Measurements from ENCODE around the gene MDGA2.

MDGA2 gene

GRCh38 chr14:47065326-47065725, 610.1 kb downstream of the MDGA2 start:
- Histone ChIP-seq H3K4me1 (ENCODE audit: control insufficient read depth, insufficient read depth, low read length) (peaks cover 12% of the 10 kb centered on the region), H3K27me3 (ENCODE audit: control insufficient read depth, insufficient read depth, low read length) (no peaks in the 10 kb centered on the region), H3K9me3 (ENCODE audit: control insufficient read depth, insufficient read depth, low read length) (no peaks in the 10 kb centered on the region), H3K4me3 (ENCODE audit: low read depth, low read length) (no peak overlapping the region), H3K9ac (ENCODE audit: low read depth, low read length) (no peak overlapping the region), H3K36me3 (ENCODE audit: control insufficient read depth, insufficient read depth, low read length) (no peaks in the 10 kb centered on the region), H3K27ac (ENCODE audit: low read depth, low read length) (no peak overlapping the region)

- no peaks in the 10 kb centered on the region for H3K27me3 ChIP-seq (ENCODE audit: control insufficient read depth, insufficient read depth, low read length)
- no peak overlapping the region for H3K27ac ChIP-seq (ENCODE audit: low read depth, low read length)
- H3K4me3 ChIP-seq (ENCODE audit: low read depth, low read length): no peak overlapping the region
- peaks cover 4% of the 10 kb centered on the region; the same call in 1 of the 2 replicates for H3K4me1 ChIP-seq (ENCODE audit: control insufficient read depth, insufficient read depth, low read length)
- no peaks in the 10 kb centered on the region for H3K9me3 ChIP-seq (ENCODE audit: control insufficient read depth, insufficient read depth, low read length)
- no peak overlapping the region for H3K9ac ChIP-seq (ENCODE audit: low read depth, low read length)
- H3K36me3 ChIP-seq (ENCODE audit: control insufficient read depth, insufficient read depth, low read length): no peaks in the 10 kb centered on the region
Observed at GRCh38 chr14:47060050-47060449, 615.4 kb downstream of the MDGA2 start.

GRCh38 chr14:47057364-47057763, 618.0 kb downstream of the MDGA2 start:
- H3K27ac ChIP-seq (ENCODE audit: low read depth, low read length): no peak overlapping the region
- no peaks in the 10 kb centered on the region for H3K27me3 ChIP-seq (ENCODE audit: control insufficient read depth, insufficient read depth, low read length)
- no peak overlapping the region for H3K9ac ChIP-seq (ENCODE audit: low read depth, low read length)
- H3K9me3 ChIP-seq (ENCODE audit: control insufficient read depth, insufficient read depth, low read length): no peaks in the 10 kb centered on the region
- H3K36me3 ChIP-seq (ENCODE audit: control insufficient read depth, insufficient read depth, low read length): no peaks in the 10 kb centered on the region
- no peaks in the 10 kb centered on the region for H3K4me1 ChIP-seq (ENCODE audit: control insufficient read depth, insufficient read depth, low read length)
- no peak overlapping the region for H3K4me3 ChIP-seq (ENCODE audit: low read depth, low read length)

GRCh38 chr14:47044841-47045240, 630.6 kb downstream of the MDGA2 start:
- H3K4me3 ChIP-seq (ENCODE audit: low read depth, low read length): no peak overlapping the region
- H3K9ac ChIP-seq (ENCODE audit: low read depth, low read length): no peak overlapping the region
- H3K27me3 ChIP-seq (ENCODE audit: control insufficient read depth, insufficient read depth, low read length): no peaks in the 10 kb centered on the region
- H3K4me1 ChIP-seq (ENCODE audit: control insufficient read depth, insufficient read depth, low read length): peaks cover 12% of the 10 kb centered on the region
- H3K27ac ChIP-seq (ENCODE audit: low read depth, low read length): no peak overlapping the region
- H3K9me3 ChIP-seq (ENCODE audit: control insufficient read depth, insufficient read depth, low read length): no peaks in the 10 kb centered on the region
- H3K36me3 ChIP-seq (ENCODE audit: control insufficient read depth, insufficient read depth, low read length): no peaks in the 10 kb centered on the region

- peaks cover 12% of the 10 kb centered on the region for H3K4me1 ChIP-seq (ENCODE audit: control insufficient read depth, insufficient read depth, low read length)
- no peaks in the 10 kb centered on the region for H3K9me3 ChIP-seq (ENCODE audit: control insufficient read depth, insufficient read depth, low read length)
- no peaks in the 10 kb centered on the region for H3K27me3 ChIP-seq (ENCODE audit: control insufficient read depth, insufficient read depth, low read length)
- no peak overlapping the region for H3K4me3 ChIP-seq (ENCODE audit: low read depth, low read length)
- no peak overlapping the region for H3K9ac ChIP-seq (ENCODE audit: low read depth, low read length)
- no peaks in the 10 kb centered on the region for H3K36me3 ChIP-seq (ENCODE audit: control insufficient read depth, insufficient read depth, low read length)
- H3K27ac ChIP-seq (ENCODE audit: low read depth, low read length): no peak overlapping the region
Observed at GRCh38 chr14:47040550-47040949, 634.9 kb downstream of the MDGA2 start.

- Histone ChIP-seq H3K36me3 (ENCODE audit: control insufficient read depth, insufficient read depth, low read length) (no peaks in the 10 kb centered on the region), H3K9ac (ENCODE audit: low read depth, low read length) (no peak overlapping the region), H3K4me1 (ENCODE audit: control insufficient read depth, insufficient read depth, low read length) (peaks cover 5% of the 10 kb centered on the region), H3K27ac (ENCODE audit: low read depth, low read length) (no peak overlapping the region), H3K4me3 (ENCODE audit: low read depth, low read length) (no peak overlapping the region), H3K9me3 (ENCODE audit: control insufficient read depth, insufficient read depth, low read length) (no peaks in the 10 kb centered on the region), H3K27me3 (ENCODE audit: control insufficient read depth, insufficient read depth, low read length) (no peaks in the 10 kb centered on the region)
Observed at GRCh38 chr14:47039336-47039735, 636.1 kb downstream of the MDGA2 start.

- H3K9me3 ChIP-seq (ENCODE audit: control insufficient read depth, insufficient read depth, low read length): no peaks in the 10 kb centered on the region
- no peak overlapping the region for H3K4me3 ChIP-seq (ENCODE audit: low read depth, low read length)
- no peaks in the 10 kb centered on the region for H3K4me1 ChIP-seq (ENCODE audit: control insufficient read depth, insufficient read depth, low read length)
- no peaks in the 10 kb centered on the region for H3K27me3 ChIP-seq (ENCODE audit: control insufficient read depth, insufficient read depth, low read length)
- H3K27ac ChIP-seq (ENCODE audit: low read depth, low read length): no peak overlapping the region
- no peaks in the 10 kb centered on the region for H3K36me3 ChIP-seq (ENCODE audit: control insufficient read depth, insufficient read depth, low read length)
- no peak overlapping the region for H3K9ac ChIP-seq (ENCODE audit: low read depth, low read length)
Observed at GRCh38 chr14:47022721-47023120, 652.7 kb downstream of the MDGA2 start.

- Histone ChIP-seq H3K27me3 (ENCODE audit: control insufficient read depth, insufficient read depth, low read length) (no peaks in the 10 kb centered on the region), H3K27ac (ENCODE audit: low read depth, low read length) (no peak overlapping the region), H3K4me1 (ENCODE audit: control insufficient read depth, insufficient read depth, low read length) (no peaks in the 10 kb centered on the region), H3K36me3 (ENCODE audit: control insufficient read depth, insufficient read depth, low read length) (no peaks in the 10 kb centered on the region), H3K9ac (ENCODE audit: low read depth, low read length) (no peak overlapping the region), H3K9me3 (ENCODE audit: control insufficient read depth, insufficient read depth, low read length) (no peaks in the 10 kb centered on the region), H3K4me3 (ENCODE audit: low read depth, low read length) (no peak overlapping the region)
Observed at GRCh38 chr14:47020500-47020899, 654.9 kb downstream of the MDGA2 start.

GRCh38 chr14:47012533-47013280, 662.7 kb downstream of the MDGA2 start:
- H3K27me3 ChIP-seq (ENCODE audit: control insufficient read depth, insufficient read depth, low read length): no peaks in the 10 kb centered on the region
- no peaks in the 10 kb centered on the region for H3K36me3 ChIP-seq (ENCODE audit: control insufficient read depth, insufficient read depth, low read length)
- no peaks in the 10 kb centered on the region for H3K9me3 ChIP-seq (ENCODE audit: control insufficient read depth, insufficient read depth, low read length)
- H3K27ac ChIP-seq (ENCODE audit: low read depth, low read length): no peak overlapping the region
- H3K4me1 ChIP-seq (ENCODE audit: control insufficient read depth, insufficient read depth, low read length): peaks cover 3% of the 10 kb centered on the region
- no peak overlapping the region for H3K4me3 ChIP-seq (ENCODE audit: low read depth, low read length)
- H3K9ac ChIP-seq (ENCODE audit: low read depth, low read length): no peak overlapping the region

- no peak overlapping the region for H3K9ac ChIP-seq (ENCODE audit: low read depth, low read length)
- no peak overlapping the region for H3K27ac ChIP-seq (ENCODE audit: low read depth, low read length)
- no peaks in the 10 kb centered on the region for H3K27me3 ChIP-seq (ENCODE audit: control insufficient read depth, insufficient read depth, low read length)
- H3K9me3 ChIP-seq (ENCODE audit: control insufficient read depth, insufficient read depth, low read length): no peaks in the 10 kb centered on the region
- H3K4me1 ChIP-seq (ENCODE audit: control insufficient read depth, insufficient read depth, low read length): peaks cover 3% of the 10 kb centered on the region
- no peaks in the 10 kb centered on the region for H3K36me3 ChIP-seq (ENCODE audit: control insufficient read depth, insufficient read depth, low read length)
- H3K4me3 ChIP-seq (ENCODE audit: low read depth, low read length): no peak overlapping the region
Observed at GRCh38 chr14:47009615-47010014, 665.8 kb downstream of the MDGA2 start.

GRCh38 chr14:47008732-47009131, 666.7 kb downstream of the MDGA2 start:
- Histone ChIP-seq H3K27ac (ENCODE audit: low read depth, low read length) (no peak overlapping the region), H3K9ac (ENCODE audit: low read depth, low read length) (no peak overlapping the region), H3K4me1 (ENCODE audit: control insufficient read depth, insufficient read depth, low read length) (peaks cover 3% of the 10 kb centered on the region), H3K4me3 (ENCODE audit: low read depth, low read length) (no peak overlapping the region), H3K9me3 (ENCODE audit: control insufficient read depth, insufficient read depth, low read length) (no peaks in the 10 kb centered on the region), H3K27me3 (ENCODE audit: control insufficient read depth, insufficient read depth, low read length) (no peaks in the 10 kb centered on the region), H3K36me3 (ENCODE audit: control insufficient read depth, insufficient read depth, low read length) (no peaks in the 10 kb centered on the region)
